Large intestine (tissue), 3 donors: ENCODE results near the gene PLXNC1. TPM values are rescaled to one million over a fixed set of nuclear protein-coding genes. Genes with fewer than 3 reads are reported as not detected.

Source experiments
- DNase-seq, 2 donors: peaks; one replicate each; pipeline versions ENCODE4 v3.0.0 to v3.0.0-alpha.2; 2013
- H3K27ac ChIP-seq: one replicate; pipeline ENCODE4 v1.5.1; 2013; ENCODE audit warnings: low read length
- H3K27me3 ChIP-seq: 2 replicates; pipeline ENCODE4 v1.6.1; 2013; ENCODE audit warnings: low read length; ENCODE audit not compliant: control insufficient read depth, insufficient read depth
- H3K36me3 ChIP-seq: 2 replicates; pipeline ENCODE4 v1.6.1; 2013; ENCODE audit warnings: low read length; ENCODE audit not compliant: control insufficient read depth, insufficient read depth
- H3K4me1 ChIP-seq: one replicate; pipeline ENCODE4 v1.6.1; 2013; ENCODE audit warnings: low read length; ENCODE audit not compliant: control insufficient read depth, insufficient read depth
- H3K4me3 ChIP-seq: one replicate; pipeline ENCODE4 v1.5.1; 2013; ENCODE audit warnings: low read length
- H3K9me3 ChIP-seq: one replicate; pipeline ENCODE4 v1.6.1; 2013; ENCODE audit warnings: mild to moderate bottlenecking, low read depth, low read length, moderate library complexity; ENCODE audit not compliant: control insufficient read depth
- WGBS: methylation state at CpG from one replicate; pipeline ENCODE4 v1.1.5; 2013; ENCODE audit warnings: low lambda C conversion rate; ENCODE audit not compliant: insufficient coverage; 5-methylcytosine and 5-hydroxymethylcytosine counted together
- polyA plus RNA-seq: library from polyadenylated mRNA; unstranded; fragments of 120-200 nt; gene quantifications from one replicate; pipeline ENCODE4 v1.2.1, GENCODE V29; 2013

Gene PLXNC1
- polyA plus RNA-seq, 1 donor = 20.3 TPM

DNA sequence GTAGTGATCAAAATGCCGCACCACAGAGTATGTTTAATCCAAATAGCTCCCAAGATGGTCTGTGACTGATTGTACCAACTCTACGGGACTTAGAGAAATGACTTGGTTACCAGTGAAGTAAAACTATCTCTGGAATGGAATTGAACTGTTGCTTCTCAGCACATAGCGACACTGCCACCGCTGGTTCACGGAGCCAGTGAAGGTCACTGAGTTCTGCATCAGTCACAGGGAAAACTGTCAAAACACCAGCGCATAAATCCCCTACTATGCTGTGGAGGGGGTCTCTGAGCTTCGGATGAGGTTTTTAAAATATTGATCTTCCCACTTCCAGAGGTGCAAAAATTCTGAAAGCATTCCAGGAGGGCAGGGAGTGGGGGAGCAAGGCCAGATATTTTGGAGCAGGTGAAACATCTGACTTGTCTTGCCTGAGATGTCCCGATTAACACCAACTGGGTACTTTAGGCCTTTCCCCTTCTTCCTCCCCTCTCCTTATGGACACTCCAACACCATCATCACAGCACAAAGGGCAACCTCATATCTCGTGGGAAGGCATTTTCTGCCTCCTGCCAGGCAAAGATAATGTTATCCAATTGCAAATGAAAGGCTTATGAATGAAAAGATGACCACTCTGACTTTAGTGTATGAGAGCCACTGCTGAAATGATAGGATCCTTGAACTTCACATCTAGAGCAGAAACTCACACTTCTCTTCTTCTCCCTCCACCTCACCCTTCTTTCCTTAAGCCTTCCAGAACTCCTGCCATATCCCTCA, 2.0 kb upstream of the PLXNC1 start:
- Histone ChIP-seq H3K27me3 (peaks cover 14% of the 10 kb centered on the region), H3K36me3 (no peaks in the 10 kb centered on the region), H3K4me1 (peaks cover 23% of the 10 kb centered on the region), H3K4me3 (no peak overlapping the region), H3K9me3 (no peaks in the 10 kb centered on the region), H3K27ac (no peak overlapping the region)
- WGBS = 100% methylated on average over 1 of the region's 9 CpGs
- no peak for DNase-seq

DNA sequence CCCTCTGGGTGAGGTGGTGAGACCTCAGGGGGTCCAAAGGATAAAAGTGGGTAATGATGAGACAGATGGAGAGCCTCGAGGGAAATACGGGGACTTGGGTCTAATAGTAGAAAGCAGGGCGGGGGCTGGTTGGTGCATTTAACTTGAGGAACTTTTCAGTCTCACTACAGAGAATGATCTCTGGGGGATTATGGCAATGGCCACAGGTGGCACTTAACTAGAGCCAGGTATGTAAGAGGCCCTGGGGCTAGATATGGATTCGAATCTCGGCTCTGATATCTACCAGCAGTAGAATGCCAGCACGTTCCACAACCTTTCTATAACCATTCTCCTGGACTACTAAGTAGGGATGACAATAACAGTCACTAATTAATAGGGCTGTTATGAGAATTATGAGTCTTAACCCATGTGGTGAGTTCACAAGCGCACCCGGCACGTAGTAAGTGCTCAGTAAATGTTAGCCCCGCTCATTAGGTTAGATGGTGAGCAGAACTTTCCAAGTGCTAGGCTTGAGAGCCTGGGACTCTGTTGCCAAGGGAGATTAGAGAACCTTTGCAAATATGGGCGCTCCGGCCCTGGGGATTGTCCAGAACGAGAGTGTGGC, 888 bp upstream of the PLXNC1 start:
- H3K27me3 ChIP-seq = peaks cover 14% of the 10 kb centered on the region
- H3K4me1 ChIP-seq = peaks cover 29% of the 10 kb centered on the region
- DNase-seq = no peak
- WGBS = 87% methylated on average over 2 of the region's 13 CpGs
- H3K4me3 ChIP-seq = peak overlapping the region; percentile 52
- no peaks in the 10 kb centered on the region for H3K9me3 ChIP-seq
- no peaks in the 10 kb centered on the region for H3K36me3 ChIP-seq
- no peak overlapping the region for H3K27ac ChIP-seq

DNA sequence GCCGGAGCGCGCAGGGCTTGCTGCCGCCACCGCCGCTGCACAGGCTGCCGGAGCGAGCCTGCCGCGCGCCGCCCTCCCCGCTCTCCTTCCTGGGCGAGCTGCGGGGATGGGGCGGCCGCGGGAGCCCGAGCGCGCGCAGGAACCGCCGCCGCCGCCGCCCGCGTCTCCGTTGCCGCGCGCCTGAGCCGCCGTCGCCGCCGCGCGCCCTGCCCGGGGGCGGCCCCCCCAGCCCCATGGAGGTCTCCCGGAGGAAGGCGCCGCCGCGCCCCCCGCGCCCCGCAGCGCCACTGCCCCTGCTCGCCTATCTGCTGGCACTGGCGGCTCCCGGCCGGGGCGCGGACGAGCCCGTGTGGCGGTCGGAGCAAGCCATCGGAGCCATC, 352 bp downstream of the PLXNC1 start:
- Histone ChIP-seq H3K4me3 (peak overlapping the region; percentile 69), H3K9me3 (no peaks in the 10 kb centered on the region), H3K36me3 (no peaks in the 10 kb centered on the region), H3K27ac (peak overlapping the region; percentile 79), H3K4me1 (peaks cover 36% of the 10 kb centered on the region), H3K27me3 (peaks cover 14% of the 10 kb centered on the region)
- DNase-seq = no peak
- no CpG with 5 or more reads among the region's 62 CpGs for WGBS

DNA sequence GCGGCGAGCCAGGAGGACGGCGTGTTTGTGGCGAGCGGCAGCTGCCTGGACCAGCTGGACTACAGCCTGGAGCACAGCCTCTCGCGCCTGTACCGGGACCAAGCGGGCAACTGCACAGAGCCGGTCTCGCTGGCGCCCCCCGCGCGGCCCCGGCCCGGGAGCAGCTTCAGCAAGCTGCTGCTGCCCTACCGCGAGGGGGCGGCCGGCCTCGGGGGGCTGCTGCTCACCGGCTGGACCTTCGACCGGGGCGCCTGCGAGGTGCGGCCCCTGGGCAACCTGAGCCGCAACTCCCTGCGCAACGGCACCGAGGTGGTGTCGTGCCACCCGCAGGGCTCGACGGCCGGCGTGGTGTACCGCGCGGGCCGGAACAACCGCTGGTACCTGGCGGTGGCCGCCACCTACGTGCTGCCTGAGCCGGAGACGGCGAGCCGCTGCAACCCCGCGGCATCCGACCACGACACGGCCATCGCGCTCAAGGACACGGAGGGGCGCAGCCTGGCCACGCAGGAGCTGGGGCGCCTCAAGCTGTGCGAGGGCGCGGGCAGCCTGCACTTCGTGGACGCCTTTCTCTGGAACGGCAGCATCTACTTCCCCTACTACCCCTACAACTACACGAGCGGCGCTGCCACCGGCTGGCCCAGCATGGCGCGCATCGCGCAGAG, 873 bp downstream of the PLXNC1 start:
- Histone ChIP-seq H3K27me3 (peaks cover 14% of the 10 kb centered on the region), H3K27ac (peak overlapping the region; percentile 79), H3K4me3 (peak overlapping the region; percentile 69), H3K4me1 (peaks cover 33% of the 10 kb centered on the region), H3K36me3 (no peaks in the 10 kb centered on the region), H3K9me3 (no peaks in the 10 kb centered on the region)
- peak; percentile 50 to 80 for DNase-seq
- WGBS = no CpG with 5 or more reads among the region's 76 CpGs

DNA sequence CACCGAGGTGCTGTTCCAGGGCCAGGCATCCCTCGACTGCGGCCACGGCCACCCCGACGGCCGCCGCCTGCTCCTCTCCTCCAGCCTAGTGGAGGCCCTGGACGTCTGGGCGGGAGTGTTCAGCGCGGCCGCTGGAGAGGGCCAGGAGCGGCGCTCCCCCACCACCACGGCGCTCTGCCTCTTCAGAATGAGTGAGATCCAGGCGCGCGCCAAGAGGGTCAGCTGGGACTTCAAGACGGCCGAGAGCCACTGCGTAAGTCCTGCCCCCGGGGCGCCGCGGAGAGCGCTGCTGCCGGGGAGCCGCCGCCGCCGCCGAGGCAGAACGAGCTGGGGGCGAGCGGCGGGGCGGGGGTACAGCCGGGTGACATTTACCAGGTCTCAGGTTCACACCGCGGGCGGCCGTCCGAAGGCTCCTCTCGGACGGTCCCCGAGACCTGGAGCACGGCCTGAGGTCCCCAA, 1.4 kb downstream of the PLXNC1 start:
- peaks cover 14% of the 10 kb centered on the region for H3K27me3 ChIP-seq

DNA sequence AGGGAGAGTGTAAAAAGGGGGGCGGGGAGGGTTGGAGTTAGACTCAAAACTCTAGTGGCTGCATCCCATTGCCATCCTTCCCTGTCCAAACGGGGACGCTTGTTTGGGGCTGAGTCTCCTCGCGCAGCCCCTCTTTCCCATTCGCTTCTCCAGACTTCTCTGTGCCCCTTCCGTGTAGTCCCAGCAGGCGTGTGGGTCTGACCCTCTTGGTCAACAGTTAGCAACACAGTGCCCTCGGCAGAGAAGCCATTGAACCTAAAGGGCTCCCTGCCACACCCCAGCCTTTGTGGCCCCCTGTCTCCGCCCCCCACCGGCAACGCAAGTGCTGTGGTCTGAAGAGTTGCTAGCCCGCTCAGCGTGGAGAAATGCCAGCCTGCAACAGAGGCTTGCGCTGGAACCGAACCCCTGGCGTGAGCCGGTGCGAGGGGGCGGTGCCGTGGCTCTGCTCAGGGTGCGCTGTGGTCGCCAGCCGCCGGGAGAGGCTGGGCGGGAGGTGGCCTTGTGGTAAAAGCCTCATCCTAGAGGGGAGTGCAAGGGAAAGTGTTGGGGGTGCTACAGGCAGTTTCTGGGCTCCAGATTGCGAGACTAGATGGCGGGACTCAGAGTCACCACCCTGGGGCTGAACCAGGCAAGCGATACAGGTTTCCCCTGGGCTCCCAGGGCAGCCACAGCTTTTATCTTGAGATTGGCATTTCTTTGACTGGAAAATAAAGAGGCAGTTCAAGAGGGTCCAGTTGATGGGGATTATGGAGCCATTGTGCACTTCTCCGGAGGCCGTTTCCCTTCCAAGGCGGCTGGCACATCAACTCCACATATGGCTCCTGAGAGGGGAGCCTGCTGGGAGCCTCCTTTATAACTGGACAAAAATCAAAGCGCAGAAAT, 2.1 kb downstream of the PLXNC1 start:
- peaks cover 31% of the 10 kb centered on the region for H3K4me1 ChIP-seq
- peak in 1 of 2 donors; percentile 71 for DNase-seq
- H3K27ac ChIP-seq = peak overlapping the region; percentile 79

More for the DNA sequence above, 1.4 kb downstream of the PLXNC1 start:
- WGBS = no CpG with 5 or more reads among the region's 49 CpGs
- DNase-seq = peak in 1 of 2 donors; percentile 72
- Histone ChIP-seq H3K4me1 (peaks cover 31% of the 10 kb centered on the region), H3K36me3 (no peaks in the 10 kb centered on the region), H3K27ac (peak overlapping the region; percentile 79), H3K9me3 (no peaks in the 10 kb centered on the region), H3K4me3 (peak overlapping the region; percentile 69)

DNA sequence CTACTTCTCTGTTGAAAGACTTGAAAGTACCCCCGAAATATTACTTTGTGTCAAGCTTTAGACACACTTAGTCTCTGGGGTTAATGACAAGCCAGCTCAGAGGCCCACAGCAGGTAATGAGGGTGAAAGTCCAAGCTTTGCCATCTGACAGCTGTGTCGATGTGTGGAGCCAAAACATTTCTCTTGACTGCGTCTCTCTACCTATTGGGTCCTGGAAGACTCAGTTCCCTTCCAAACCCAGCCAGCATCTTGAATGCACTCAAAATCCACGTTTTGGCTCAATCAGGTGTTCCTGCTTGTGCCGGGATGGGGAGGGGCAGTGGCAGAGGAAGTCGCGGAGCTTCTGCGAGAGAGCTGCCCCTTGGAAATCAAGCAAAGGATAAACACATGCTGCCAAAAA, 3.2 kb downstream of the PLXNC1 start:
- peak; percentile 76 to 90 for DNase-seq
- Histone ChIP-seq H3K27ac (peak overlapping the region; percentile 79), H3K36me3 (no peaks in the 10 kb centered on the region), H3K9me3 (no peaks in the 10 kb centered on the region), H3K4me3 (peak overlapping the region; percentile 69), H3K4me1 (peaks cover 31% of the 10 kb centered on the region), H3K27me3 (peaks cover 14% of the 10 kb centered on the region)
- WGBS = no CpG with 5 or more reads among the region's 8 CpGs

More for the DNA sequence above, 2.1 kb downstream of the PLXNC1 start:
- H3K36me3 ChIP-seq = no peaks in the 10 kb centered on the region
- WGBS = no CpG with 5 or more reads among the region's 33 CpGs
- H3K4me3 ChIP-seq = peak overlapping the region; percentile 69
- peaks cover 14% of the 10 kb centered on the region for H3K27me3 ChIP-seq
- no peaks in the 10 kb centered on the region for H3K9me3 ChIP-seq

DNA sequence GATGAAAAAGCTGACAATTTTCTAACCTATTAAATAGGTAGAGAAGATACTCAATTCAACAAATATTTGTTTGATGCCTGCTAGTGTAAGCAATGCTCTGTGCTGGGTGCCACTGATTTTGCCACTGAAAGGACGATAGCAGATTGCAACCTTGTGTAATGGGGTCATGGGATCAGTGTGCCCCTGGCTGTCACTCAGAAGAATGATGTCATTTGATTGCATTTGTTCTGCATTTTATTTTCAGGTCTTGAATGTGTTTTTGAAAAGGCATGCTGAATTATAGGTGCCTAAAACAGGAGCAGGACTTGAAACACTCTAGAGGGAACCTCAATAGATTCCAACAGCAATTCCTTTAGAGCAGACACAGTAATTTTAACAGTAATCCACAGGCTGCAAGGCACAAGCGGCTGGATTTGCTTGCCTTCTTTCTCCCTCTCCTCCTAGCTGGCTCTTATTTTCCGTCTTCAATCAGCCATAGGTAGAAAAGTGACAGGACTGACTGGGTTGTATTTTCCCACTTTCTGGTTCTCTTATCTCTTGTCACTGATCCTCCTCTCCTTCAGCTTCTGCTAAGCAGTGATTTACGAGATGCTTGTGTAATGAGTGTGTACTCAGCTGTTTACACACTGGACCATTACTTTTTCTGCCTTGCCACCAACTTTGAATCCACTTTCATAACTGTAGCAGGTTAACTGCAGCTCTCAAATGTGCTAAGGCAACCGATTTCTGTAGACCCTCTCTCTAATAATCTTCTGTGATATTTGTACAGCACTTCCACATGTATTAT, 4.1 kb downstream of the PLXNC1 start:
- Histone ChIP-seq H3K36me3 (no peaks in the 10 kb centered on the region), H3K27me3 (peaks cover 10% of the 10 kb centered on the region), H3K9me3 (no peaks in the 10 kb centered on the region), H3K4me1 (peaks cover 29% of the 10 kb centered on the region), H3K4me3 (no peak overlapping the region), H3K27ac (peak overlapping the region; percentile 79)
- peak in 1 of 2 donors; percentile 73 for DNase-seq
- WGBS = 17% methylated on average over 1 of the region's 5 CpGs

DNA sequence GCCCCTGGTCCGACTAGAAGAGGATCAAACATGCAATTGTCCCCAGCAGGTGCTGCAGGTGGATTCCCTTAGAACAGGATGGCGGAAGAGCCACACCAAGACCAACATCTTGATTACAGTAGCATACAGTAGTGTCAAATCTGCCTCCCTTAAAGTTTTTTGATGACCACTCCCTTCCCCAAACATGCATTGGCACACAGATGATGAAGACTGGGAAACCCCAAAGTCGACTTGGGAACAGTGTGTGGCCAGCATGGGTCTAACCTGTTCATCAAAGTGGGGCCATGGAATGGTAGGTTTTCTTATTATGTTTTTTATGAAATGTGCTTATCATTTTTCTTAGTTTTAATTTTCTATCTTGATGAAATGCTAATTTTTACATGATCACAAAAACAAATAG, 8.8 kb downstream of the PLXNC1 start:
- no peak overlapping the region for H3K27ac ChIP-seq

More for the DNA sequence above, 8.8 kb downstream of the PLXNC1 start:
- no peak overlapping the region for H3K4me3 ChIP-seq
- DNase-seq = no peak
- no peaks in the 10 kb centered on the region for H3K9me3 ChIP-seq
- no CpG with 5 or more reads among the region's 3 CpGs for WGBS
- H3K4me1 ChIP-seq = peaks cover 17% of the 10 kb centered on the region
- H3K27me3 ChIP-seq = no peaks in the 10 kb centered on the region
- H3K36me3 ChIP-seq = no peaks in the 10 kb centered on the region
